A549 (cell line): ENCODE measurements around the gene ITPRID2. TPM values are rescaled to one million over a fixed set of nuclear protein-coding genes. Genes with fewer than 3 reads are reported as not detected.

Experiments
- ATAC-seq, 2 experiments: fragments of 200-7000 bp in 1 of 2; fragments of >200 bp in 1 of 2; cut with Nextera tagmentation in 1 of 2; cut with Tn5 transposase in 1 of 2; 3 replicates each; pipeline versions ENCODE4 v1.8.0 to v1.9.1; 2018 to 2020; ENCODE audit warnings: mild to moderate bottlenecking in 1 of 2, moderate library complexity in 1 of 2
- CTCF ChIA-PET: fragments of 300-600 bp; sonication (Branson Sonifier 250); formaldehyde crosslinking; extraction: SDS; loops from one replicate; lab custom pipeline; 2021; ENCODE audit warnings: antibody characterized with exemption, inconsistent platforms; lab: Yijun Ruan, JAX
- POLR2A ChIA-PET: fragments of 350-600 bp; formaldehyde crosslinking; extraction: SDS; loops from one replicate; lab custom pipeline; 2021; ENCODE audit warnings: antibody characterized with exemption, inconsistent platforms; lab: Yijun Ruan, JAX
- DNase-seq, 2 experiments: peaks; one replicate each; pipeline versions ENCODE4 v3.0.0 to v3.0.0-alpha.2; 2011 to 2016; ENCODE audit warnings: low read depth in 1 of 2, low spot score in 1 of 2
- FAIRE-seq: peaks from 2 replicates; lab custom pipeline; 2011; peaks lifted over from hg19 to GRCh38; lab: Jason Lieb, UNC
- H3K27ac ChIP-seq, 2 experiments: fragments of >200 bp; sonication (Bioruptor Twin); formaldehyde crosslinking; 3 replicates each; pipeline ENCODE4 v1.5.1; 2016 to 2017
- H3K4me1 ChIP-seq: fragments of >200 bp; sonication (Bioruptor Twin); formaldehyde crosslinking; 3 replicates; pipeline ENCODE4 v1.6.1; 2016
- H3K4me2 ChIP-seq: fragments of >200 bp; sonication (Bioruptor Twin); formaldehyde crosslinking; 3 replicates; pipeline ENCODE4 v1.6.1; 2016
- H3K4me3 ChIP-seq: fragments of >200 bp; sonication (Bioruptor Twin); formaldehyde crosslinking; 3 replicates; pipeline ENCODE4 v1.5.1; 2016
- H3K9me3 ChIP-seq: fragments of >200 bp; sonication (Bioruptor Twin); formaldehyde crosslinking; 3 replicates; pipeline ENCODE4 v1.6.1; 2016
- BHLHE40 ChIP-seq: IDR thresholded peaks from 2 replicates; pipeline ENCODE4 v1.6.1; 2012; ENCODE audit warnings: low read depth, low read length, inconsistent platforms
- CBX2 ChIP-seq: fragments of 200-600 bp; sonication (generic); IDR thresholded peaks from 2 replicates; pipeline ENCODE4 v1.6.1; 2016; ENCODE audit warnings: low read depth, mild to moderate bottlenecking, borderline replicate concordance
- EHF ChIP-seq: fragments of 250-450 bp; sonication (Bioruptor Pico); IDR thresholded peaks from 2 replicates; pipeline ENCODE4 v1.5.0; 2020; ENCODE audit warnings: mild to moderate bottlenecking
- FOSB ChIP-seq: fragments of 250-450 bp; sonication (Bioruptor Pico); IDR thresholded peaks from 2 replicates; pipeline ENCODE4 v1.5.0; 2020; ENCODE audit warnings: mild to moderate bottlenecking, moderate library complexity
- FOXS1 ChIP-seq: fragments of 250-450 bp; sonication (Bioruptor Pico); IDR thresholded peaks from 2 replicates; pipeline ENCODE4 v1.5.0; 2020; ENCODE audit warnings: mild to moderate bottlenecking, moderate library complexity
- GATA3 ChIP-seq: IDR thresholded peaks from 2 replicates; pipeline ENCODE4 v1.6.1; 2012; ENCODE audit warnings: borderline replicate concordance
- HDAC2 ChIP-seq: fragments of 200-600 bp; sonication (generic); IDR thresholded peaks from 2 replicates; pipeline ENCODE4 v1.6.1; 2016
- HOXA7 ChIP-seq: fragments of 250-450 bp; sonication (Bioruptor Pico); IDR thresholded peaks from 2 replicates; pipeline ENCODE4 v1.5.0; 2020; ENCODE audit warnings: mild to moderate bottlenecking, moderate library complexity
- HOXB13 ChIP-seq: fragments of 250-450 bp; sonication (Bioruptor Pico); IDR thresholded peaks from 2 replicates; pipeline ENCODE4 v1.5.0; 2020; ENCODE audit warnings: low read depth, mild to moderate bottlenecking, moderate library complexity
- HOXB5 ChIP-seq: fragments of 250-450 bp; sonication (Bioruptor Pico); IDR thresholded peaks from 2 replicates; pipeline ENCODE4 v1.5.0; 2020; ENCODE audit warnings: mild to moderate bottlenecking, moderate library complexity
- JUNB ChIP-seq: fragments of >200 bp; sonication (Bioruptor Twin); formaldehyde crosslinking; IDR thresholded peaks from 2 replicates; pipeline ENCODE4 v1.6.1; 2016
- KDM1A ChIP-seq: fragments of 200-600 bp; sonication (generic); IDR thresholded peaks from 2 replicates; pipeline ENCODE4 v1.6.1; 2016; ENCODE audit warnings: low read depth, mild to moderate bottlenecking
- KDM5A ChIP-seq: fragments of 200-600 bp; sonication (generic); IDR thresholded peaks from 2 replicates; pipeline ENCODE4 v1.6.1; 2016; ENCODE audit warnings: antibody characterized with exemption, mild to moderate bottlenecking
- MYC ChIP-seq: IDR thresholded peaks from 2 replicates; pipeline ENCODE4 v1.6.1; 2012; ENCODE audit warnings: mild to moderate bottlenecking, inconsistent platforms, low read length, improper control_type of control experiment, borderline replicate concordance
- POLR2A ChIP-seq: IDR thresholded peaks from 2 replicates; pipeline ENCODE4 v1.6.1; 2012; ENCODE audit warnings: mild to moderate bottlenecking, low read length
- RARB ChIP-seq: fragments of 250-450 bp; sonication (Bioruptor Pico); IDR thresholded peaks from 2 replicates; pipeline ENCODE4 v1.8.0; 2021; ENCODE audit warnings: mild to moderate bottlenecking, moderate library complexity
- RFX5 ChIP-seq: fragments of 450-650 bp; IDR thresholded peaks from 2 replicates; pipeline ENCODE4 v1.7.1; 2014; ENCODE audit warnings: antibody characterized with exemption, mild to moderate bottlenecking, moderate library complexity
- RNF2 ChIP-seq: fragments of 200-600 bp; sonication (generic); IDR thresholded peaks from 2 replicates; pipeline ENCODE4 v1.6.1; 2016; ENCODE audit warnings: low read depth, mild to moderate bottlenecking, antibody characterized with exemption, moderate library complexity, borderline replicate concordance
- SREBF2 ChIP-seq: fragments of 450-650 bp; IDR thresholded peaks from 2 replicates; pipeline ENCODE4 v1.6.1; 2014; ENCODE audit warnings: mild to moderate bottlenecking, moderate library complexity
- TP53 ChIP-seq: fragments of 250-450 bp; sonication (Bioruptor Pico); IDR thresholded peaks from 2 replicates; pipeline ENCODE4 v1.5.0; 2021; ENCODE audit warnings: mild to moderate bottlenecking, moderate library complexity
- ZFP36 ChIP-seq: fragments of 450-650 bp; IDR thresholded peaks from 2 replicates; pipeline ENCODE4 v1.6.1; 2014; ENCODE audit warnings: borderline replicate concordance; ENCODE audit not compliant: partially characterized antibody
- ZNF302 ChIP-seq: fragments of 250-450 bp; sonication (Bioruptor Pico); IDR thresholded peaks from 2 replicates; pipeline ENCODE4 v1.9.0; 2021; ENCODE audit warnings: inconsistent platforms, mild to moderate bottlenecking, moderate library complexity
- ZSCAN20 ChIP-seq: fragments of 250-450 bp; sonication (Bioruptor Pico); IDR thresholded peaks from 2 replicates; pipeline ENCODE4 v1.8.0; 2022; ENCODE audit warnings: mild to moderate bottlenecking, moderate library complexity
- WGBS: methylation state at CpG from one replicate; pipeline ENCODE4 v1.1.6; 2017; ENCODE audit errors: missing lambda C conversion rate; 5-methylcytosine and 5-hydroxymethylcytosine counted together
- polyA plus RNA-seq, 4 experiments: library from polyadenylated mRNA; depleted of rRNA in 3 of 4; stranded (reverse); fragments of >200 nt; fragmentation: RNase III in 1 of 4; extraction: RNeasy Plus Mini Kit Qiagen cat#74134 plus additional on column Dnase treatment in 1 of 4; gene quantifications; 2 replicates in 3 of 4; 3 replicates in 1 of 4; pipeline ENCODE4 v1.2.3, GENCODE V29; 2011 to 2017
- TF ChIP-seq, protein P1 (sequence below): fragments of 450-650 bp; IDR thresholded peaks from 2 replicates; pipeline ENCODE4 v1.6.1; 2014; ENCODE audit warnings: antibody characterized with exemption
- TF ChIP-seq, protein P2 (sequence below): fragments of >200 bp; sonication (Bioruptor Twin); formaldehyde crosslinking; IDR thresholded peaks from 3 replicates; pipeline ENCODE4 v1.6.1; 2016
- TF ChIP-seq, protein P3 (sequence below): IDR thresholded peaks from 2 replicates; pipeline ENCODE4 v1.6.1; 2012
- TF ChIP-seq, protein P4 (sequence below): fragments of 200-600 bp; sonication (generic); IDR thresholded peaks from 2 replicates; pipeline ENCODE4 v1.6.1; 2016; ENCODE audit warnings: antibody characterized with exemption, mild to moderate bottlenecking, moderate library complexity

The ITPRID2 gene
- polyA plus RNA-seq, 2 of the 4 experiments (the other 2 are of a cell fraction): 43.3 to 94.3 TPM

DNA sequence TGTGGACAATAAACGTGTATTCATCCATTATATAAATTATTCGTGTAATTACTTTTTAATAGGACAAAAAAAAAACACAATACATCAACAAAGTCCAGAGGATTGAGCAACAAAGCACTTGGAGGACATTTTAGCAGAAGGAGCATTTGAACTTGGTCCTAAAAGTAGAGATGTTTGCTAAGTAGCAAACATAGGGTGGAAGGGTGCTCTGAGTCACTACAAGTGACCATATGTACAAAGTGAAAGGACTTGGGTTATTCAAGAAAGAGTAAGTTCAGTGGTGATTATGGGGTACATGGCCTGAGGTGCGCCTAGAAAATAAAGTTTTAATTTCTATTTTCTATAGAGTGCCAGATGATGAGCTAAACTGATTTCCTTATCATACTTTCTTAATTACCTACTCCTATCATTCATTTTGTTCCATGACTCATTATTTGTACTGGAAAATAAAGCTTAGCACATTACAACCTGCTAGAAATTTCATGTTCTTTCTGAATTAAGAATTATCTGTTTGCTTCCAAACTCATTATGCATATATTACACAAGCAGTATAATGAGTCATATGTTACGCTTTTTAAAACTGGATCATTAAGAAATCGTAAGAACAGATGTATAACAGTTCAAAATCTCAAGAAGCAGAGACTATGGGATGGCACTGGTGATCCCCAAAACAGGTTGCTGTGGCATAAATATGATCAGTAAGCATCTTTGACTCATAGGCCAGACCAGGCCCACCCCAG lies 81.1 kb downstream of the ITPRID2 start:
- TF ChIP-seq FOSB (CRISPR knock-in tag): no peak
- no peak for TF ChIP-seq POLR2A
- TF ChIP-seq HOXA7 (CRISPR knock-in tag): no peak
- TF ChIP-seq, protein P1, sequence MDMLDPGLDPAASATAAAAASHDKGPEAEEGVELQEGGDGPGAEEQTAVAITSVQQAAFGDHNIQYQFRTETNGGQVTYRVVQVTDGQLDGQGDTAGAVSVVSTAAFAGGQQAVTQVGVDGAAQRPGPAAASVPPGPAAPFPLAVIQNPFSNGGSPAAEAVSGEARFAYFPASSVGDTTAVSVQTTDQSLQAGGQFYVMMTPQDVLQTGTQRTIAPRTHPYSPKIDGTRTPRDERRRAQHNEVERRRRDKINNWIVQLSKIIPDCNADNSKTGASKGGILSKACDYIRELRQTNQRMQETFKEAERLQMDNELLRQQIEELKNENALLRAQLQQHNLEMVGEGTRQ: no peak
- no peak for TF ChIP-seq JUNB
- TF ChIP-seq SREBF2: no peak
- TF ChIP-seq BHLHE40: no peak
- no peak for TF ChIP-seq ZNF302 (CRISPR knock-in tag)
- no peak for TF ChIP-seq KDM5A
- TF ChIP-seq RNF2: no peak
- no peak for TF ChIP-seq ZSCAN20 (CRISPR knock-in tag)
- no peak for TF ChIP-seq RARB (CRISPR knock-in tag)
- TF ChIP-seq EHF: no peak
- TF ChIP-seq TP53 (CRISPR knock-in tag): no peak
- TF ChIP-seq, all 56 proteins: peak for 0
- H3K27ac ChIP-seq: no peak overlapping the region
- no peak overlapping the region for H3K4me2 ChIP-seq
- DNase-seq (no peak), FAIRE-seq (no peak), ATAC-seq (no peak)
- POLR2A ChIA-PET: no interaction called here
- H3K4me3 ChIP-seq: no peak overlapping the region
- no peaks in the 10 kb centered on the region for H3K9me3 ChIP-seq
- H3K4me1 ChIP-seq: peaks cover 2% of the 10 kb centered on the region; the same call in 2 of the 3 replicates
- CTCF ChIA-PET: no interaction called here
- 58% methylated on average over 5 of the region's 5 CpGs for WGBS

DNA sequence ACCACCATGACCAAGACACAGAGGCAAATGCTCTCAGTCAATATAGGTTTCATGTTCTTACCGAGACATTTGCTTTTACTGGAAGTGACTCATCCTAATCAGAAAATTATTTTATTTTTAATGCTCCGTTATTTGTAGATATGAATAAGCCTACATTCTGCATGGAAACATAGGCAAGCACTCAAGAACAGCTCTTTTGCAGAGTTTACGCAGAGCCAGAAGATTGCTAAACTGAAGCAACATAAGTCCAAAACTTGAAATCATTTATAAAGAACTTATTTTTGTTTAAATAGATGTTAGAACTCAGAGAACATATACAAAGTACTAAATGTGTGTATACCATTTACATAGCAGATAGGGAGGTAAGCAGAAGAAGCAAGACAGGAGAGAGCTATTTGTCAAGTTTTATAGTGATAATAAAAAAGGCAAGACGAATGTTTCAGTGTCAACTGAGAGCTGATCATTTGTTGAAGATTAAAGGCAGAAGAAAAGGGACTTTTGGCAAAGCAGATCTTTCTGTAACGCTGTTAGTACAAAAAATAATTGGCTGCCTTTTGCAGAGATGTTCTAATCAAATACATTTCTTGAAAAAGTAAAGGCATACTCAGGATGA lies 81.7 kb downstream of the ITPRID2 start:
- DNase-seq (no peak), ATAC-seq (no peak), FAIRE-seq (no peak)
- peaks cover 8% of the 10 kb centered on the region; the same call in 2 of the 3 replicates for H3K4me1 ChIP-seq
- H3K4me3 ChIP-seq: no peak overlapping the region
- WGBS: 62% methylated on average over 5 of the region's 5 CpGs
- no peak overlapping the region for H3K4me2 ChIP-seq
- H3K9me3 ChIP-seq: no peaks in the 10 kb centered on the region
- CTCF ChIA-PET: no interaction called here
- POLR2A ChIA-PET: no interaction called here
- no peak overlapping the region for H3K27ac ChIP-seq
- TF ChIP-seq SREBF2 (no peak), KDM1A (no peak), HOXB13 (no peak), CBX2 (no peak)

DNA sequence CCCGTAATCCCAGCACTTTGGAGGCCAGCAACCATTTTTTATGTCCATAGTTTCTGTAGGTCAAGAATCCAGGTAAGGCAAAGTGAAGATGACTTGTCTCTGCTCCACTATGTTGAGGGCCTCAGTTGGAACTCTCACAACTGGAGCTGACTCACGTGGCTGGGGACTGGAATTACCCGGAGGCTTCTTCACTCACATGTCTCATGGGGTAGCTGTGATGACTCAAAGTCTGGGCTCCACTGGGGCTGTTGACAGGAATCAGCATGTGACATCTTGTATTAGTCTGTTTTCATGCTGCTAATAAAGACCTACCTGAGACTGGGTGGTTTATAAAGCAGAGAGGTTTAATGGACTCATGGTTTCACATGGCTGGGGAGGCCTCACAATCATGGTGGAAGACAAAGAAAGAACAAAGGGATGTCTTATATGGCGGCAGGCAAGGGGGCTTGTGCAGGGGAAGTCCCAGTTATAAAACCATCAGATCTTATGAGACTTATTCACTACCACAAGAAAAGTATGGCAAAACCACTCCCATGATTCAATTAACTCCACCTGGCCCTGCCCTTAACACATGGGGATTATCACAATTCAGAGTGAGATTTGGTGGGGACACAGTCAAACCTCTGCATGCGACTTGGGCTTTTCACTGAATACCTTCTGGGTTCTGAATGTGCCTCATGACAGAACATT lies 86.3 kb downstream of the ITPRID2 start:
- ATAC-seq (peak; percentile 43 to 68; a peak in 3 of 6 replicates), FAIRE-seq (no peak), DNase-seq (peak; percentile 10 to 45)
- Histone ChIP-seq H3K27ac (no peak overlapping the region), H3K4me1 (peaks cover 8% of the 10 kb centered on the region; the same call in 2 of the 3 replicates), H3K4me2 (no peak overlapping the region), H3K4me3 (no peak overlapping the region), H3K9me3 (no peaks in the 10 kb centered on the region)
- CTCF ChIA-PET: no interaction called here
- 42% methylated on average over 5 of the region's 5 CpGs for WGBS
- POLR2A ChIA-PET: no interaction called here
- TF ChIP-seq CBX2 (no peak), GATA3 (no peak), ZFP36 (no peak), HOXB5 (CRISPR knock-in tag) (no peak), MYC (no peak), HDAC2 (no peak), RARB (CRISPR knock-in tag) (no peak), EHF (no peak), FOXS1 (CRISPR knock-in tag) (no peak), RFX5 (no peak)
- TF ChIP-seq, protein P1: no peak
- TF ChIP-seq, protein P2, sequence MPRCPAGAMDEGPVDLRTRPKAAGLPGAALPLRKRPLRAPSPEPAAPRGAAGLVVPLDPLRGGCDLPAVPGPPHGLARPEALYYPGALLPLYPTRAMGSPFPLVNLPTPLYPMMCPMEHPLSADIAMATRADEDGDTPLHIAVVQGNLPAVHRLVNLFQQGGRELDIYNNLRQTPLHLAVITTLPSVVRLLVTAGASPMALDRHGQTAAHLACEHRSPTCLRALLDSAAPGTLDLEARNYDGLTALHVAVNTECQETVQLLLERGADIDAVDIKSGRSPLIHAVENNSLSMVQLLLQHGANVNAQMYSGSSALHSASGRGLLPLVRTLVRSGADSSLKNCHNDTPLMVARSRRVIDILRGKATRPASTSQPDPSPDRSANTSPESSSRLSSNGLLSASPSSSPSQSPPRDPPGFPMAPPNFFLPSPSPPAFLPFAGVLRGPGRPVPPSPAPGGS: no peak
- TF ChIP-seq, protein P3, sequence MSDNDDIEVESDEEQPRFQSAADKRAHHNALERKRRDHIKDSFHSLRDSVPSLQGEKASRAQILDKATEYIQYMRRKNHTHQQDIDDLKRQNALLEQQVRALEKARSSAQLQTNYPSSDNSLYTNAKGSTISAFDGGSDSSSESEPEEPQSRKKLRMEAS: no peak
- TF ChIP-seq, protein P4, sequence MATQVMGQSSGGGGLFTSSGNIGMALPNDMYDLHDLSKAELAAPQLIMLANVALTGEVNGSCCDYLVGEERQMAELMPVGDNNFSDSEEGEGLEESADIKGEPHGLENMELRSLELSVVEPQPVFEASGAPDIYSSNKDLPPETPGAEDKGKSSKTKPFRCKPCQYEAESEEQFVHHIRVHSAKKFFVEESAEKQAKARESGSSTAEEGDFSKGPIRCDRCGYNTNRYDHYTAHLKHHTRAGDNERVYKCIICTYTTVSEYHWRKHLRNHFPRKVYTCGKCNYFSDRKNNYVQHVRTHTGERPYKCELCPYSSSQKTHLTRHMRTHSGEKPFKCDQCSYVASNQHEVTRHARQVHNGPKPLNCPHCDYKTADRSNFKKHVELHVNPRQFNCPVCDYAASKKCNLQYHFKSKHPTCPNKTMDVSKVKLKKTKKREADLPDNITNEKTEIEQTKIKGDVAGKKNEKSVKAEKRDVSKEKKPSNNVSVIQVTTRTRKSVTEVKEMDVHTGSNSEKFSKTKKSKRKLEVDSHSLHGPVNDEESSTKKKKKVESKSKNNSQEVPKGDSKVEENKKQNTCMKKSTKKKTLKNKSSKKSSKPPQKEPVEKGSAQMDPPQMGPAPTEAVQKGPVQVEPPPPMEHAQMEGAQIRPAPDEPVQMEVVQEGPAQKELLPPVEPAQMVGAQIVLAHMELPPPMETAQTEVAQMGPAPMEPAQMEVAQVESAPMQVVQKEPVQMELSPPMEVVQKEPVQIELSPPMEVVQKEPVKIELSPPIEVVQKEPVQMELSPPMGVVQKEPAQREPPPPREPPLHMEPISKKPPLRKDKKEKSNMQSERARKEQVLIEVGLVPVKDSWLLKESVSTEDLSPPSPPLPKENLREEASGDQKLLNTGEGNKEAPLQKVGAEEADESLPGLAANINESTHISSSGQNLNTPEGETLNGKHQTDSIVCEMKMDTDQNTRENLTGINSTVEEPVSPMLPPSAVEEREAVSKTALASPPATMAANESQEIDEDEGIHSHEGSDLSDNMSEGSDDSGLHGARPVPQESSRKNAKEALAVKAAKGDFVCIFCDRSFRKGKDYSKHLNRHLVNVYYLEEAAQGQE: no peak
